ENCODE results near the gene GFPT2.

GFPT2 gene

DNA sequence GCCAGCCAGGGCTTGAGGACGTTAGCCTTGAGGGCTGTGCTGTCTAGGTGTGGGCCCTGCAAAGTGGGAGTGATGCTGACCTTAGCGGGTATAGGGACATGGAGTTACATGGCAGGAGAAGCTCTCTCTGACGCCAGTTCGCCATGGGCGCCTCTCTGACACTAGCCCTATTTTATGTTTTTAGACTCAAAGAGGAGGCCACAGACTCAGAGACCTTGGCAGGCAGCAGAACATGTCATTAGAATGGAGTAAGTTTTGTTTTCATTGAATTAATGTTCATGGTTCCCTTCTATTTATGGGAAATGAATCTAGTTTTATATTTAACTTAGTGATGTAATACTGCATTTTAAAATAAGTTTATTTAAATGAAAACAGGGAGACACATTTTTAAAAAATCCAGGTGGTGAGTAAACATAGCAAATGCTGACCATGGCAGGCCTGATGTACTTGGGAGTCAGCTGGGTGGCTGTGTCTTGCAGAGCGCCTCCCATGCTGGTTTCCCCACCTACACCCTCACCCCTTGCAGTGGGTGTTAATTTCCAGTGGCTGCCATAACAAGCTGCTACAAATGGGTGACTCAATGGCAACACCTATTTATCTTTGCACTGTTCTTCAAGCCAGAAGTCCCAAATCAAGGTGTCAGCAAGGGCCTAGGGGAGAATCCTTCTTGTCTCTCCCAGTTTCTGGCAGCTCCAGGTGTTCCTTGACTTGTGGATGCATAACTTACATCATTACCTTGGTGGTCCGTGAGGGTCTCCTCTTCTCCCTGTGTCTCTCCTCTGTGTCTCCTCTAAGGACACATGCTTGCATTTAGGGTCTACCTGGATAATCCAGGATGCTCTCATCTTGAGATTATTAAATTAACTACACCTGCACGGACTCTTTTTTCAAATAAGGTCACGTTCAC lies 25.6 kb upstream of the GFPT2 start:
- DNase-seq: no peak

- DNase-seq: no peak
These were observed 24.5 kb upstream of the GFPT2 start for GRCh38 chr5:180377556-180378197.

DNA sequence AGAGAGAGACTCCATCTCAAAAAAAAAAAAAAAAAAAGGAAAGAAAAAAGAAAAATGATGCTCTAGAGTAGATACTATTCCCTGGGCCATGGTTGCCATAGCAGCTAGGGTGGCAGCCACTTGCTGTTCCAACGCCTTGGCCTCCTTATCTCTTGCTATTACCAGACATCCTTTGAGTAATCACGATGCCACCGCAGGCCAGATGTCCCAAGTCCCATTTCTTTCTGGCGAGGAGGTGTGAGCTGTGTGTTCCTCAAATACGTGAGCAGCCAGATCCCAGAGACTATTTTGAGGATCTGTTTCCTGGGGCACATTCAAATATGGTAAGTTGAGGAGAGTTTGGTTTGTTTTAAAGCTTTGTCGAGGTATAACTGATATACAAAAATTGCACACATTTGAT lies 23.4 kb upstream of the GFPT2 start:
- no peak for DNase-seq

DNA sequence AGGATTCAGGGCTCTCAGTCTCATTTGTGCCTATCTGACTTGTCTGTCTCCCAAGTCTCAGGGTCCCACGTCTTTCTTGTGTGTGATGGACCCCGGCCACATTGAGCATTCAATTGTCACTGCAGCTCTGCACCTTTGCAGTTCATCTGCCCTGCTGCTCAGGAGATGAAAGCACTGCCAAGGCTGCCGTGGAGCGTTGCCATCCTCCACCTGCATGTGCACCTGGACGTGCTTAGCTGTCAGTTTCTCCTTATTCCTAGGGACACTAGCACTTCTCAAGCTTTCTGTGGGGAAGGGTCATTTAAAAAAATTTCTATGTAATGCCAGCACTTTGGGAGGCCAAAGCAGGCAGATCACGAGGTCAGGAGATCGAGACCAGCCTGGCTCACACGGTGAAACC lies 22.8 kb upstream of the GFPT2 start:
- DNase-seq: no peak

DNA sequence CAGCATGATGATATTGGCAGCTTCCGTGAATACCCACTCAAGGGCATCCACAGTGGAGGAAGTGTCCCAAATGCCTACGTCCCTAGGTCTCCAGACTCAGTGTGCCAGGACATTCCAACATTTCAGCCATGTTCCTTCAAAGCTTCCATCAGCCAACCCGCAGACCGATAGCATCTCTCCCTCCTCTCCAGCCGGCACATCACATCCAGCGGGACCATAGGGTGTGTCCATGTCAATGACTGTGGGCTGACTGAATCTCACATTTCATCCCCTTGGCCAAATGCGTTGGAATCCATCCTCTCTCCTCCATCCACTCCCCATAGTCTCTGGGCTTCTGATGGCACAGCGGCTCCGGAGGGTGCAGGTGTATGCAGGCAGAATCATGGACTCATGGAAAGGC lies 22.2 kb upstream of the GFPT2 start:
- DNase-seq: no peak

DNA sequence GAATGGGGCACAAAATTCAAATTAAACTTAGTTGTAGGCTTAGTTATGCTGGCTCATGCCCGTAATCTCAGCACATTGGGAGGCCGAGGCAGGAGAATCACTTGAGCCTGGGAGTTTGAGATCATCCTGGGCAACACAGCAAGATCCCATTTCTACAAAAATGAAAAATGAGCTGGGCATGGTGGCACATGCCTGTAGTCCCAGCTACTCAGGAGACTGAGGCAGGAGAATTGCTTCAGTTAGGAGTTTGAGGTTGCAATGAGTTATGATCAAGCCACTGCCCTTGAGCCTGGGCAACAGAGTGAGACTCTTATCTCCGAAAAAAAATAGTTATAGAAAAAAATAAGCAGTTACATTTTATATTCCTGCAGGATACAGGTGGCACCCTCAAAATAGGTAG lies 20.7 kb upstream of the GFPT2 start:
- DNase-seq: no peak

DNA sequence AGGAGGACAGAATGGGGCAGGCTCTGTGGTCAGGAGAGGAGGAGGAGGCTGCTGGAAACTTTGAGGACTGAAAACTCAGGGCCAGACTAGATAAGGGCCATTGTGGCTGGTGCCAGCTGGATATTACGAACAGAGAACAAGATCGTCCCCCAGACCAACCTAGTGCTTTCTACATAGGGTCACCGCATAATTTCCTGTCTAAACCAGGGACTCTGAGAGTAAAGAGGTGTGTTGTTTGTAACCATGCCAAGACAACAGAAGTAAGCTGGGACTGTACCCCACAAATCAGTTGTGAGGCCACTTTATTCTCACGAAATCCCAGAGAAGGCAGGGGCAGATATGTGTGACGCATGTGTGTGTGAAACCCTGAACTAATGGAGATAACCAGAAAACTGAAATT lies 20.3 kb upstream of the GFPT2 start:
- DNase-seq: no peak

DNA sequence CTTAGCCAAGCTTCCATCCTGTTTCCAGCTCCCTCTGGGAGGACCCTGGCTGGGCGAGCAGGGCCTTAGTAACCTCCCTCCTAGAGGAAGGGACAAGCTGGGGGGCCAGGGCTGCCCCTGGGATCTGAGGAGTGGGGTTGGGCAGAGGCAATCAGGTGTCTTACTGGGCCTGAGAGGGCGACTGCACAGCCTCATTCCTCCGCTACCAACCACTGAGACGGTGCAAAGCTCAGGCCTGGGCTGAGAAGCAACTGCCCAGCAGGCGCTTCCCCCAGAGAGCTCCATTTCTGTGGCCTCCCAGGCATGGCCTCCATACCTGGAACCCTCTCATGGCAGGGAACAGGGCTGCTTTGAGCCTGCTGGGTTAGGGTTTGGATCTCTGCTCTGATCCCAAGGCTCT lies 18.8 kb upstream of the GFPT2 start:
- no peak for DNase-seq

- DNase-seq: no peak
These were observed 17.9 kb upstream of the GFPT2 start for GRCh38 chr5:180370861-180371641.

- DNase-seq: no peak
These were observed 14.9 kb upstream of the GFPT2 start for GRCh38 chr5:180367991-180368390.

DNA sequence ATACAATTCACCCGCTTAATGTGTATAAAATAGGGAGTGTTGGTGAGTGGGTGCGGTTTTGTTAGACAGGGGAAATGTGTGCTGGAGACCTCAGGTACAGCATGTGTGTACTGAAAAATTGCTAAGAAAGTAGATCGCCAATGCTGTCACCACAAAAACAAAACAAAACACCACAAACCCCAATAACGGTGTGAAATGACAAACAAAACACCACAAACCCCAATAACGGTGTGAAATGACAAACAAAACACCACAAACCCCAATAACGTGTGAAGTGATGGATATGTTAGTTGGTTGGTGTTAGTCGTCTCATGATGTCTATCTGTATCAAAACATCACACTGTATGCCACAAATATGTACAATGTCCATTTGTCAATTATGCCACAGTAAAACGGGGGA lies 14.2 kb upstream of the GFPT2 start:
- DNase-seq: no peak

DNA sequence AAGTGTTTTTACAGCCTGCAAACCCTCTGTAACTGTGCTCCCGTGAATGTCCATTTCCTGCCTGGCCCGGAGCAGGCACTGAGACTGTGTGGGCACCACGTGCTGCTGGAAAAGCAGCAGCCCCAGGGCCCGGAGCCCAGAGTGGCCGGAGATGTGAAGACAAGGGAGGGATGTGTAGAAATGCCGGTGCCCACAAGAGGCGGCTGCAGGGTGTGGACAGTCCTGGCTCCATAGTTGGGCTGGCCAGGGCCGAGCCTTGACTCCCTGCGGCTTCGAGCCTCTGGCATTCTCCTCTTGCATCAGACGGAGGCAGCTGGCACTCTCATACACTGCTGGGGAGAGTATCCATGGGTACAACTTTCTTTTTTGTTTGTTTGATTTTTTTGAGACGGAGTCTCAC lies 13.2 kb upstream of the GFPT2 start:
- no peak for DNase-seq

DNA sequence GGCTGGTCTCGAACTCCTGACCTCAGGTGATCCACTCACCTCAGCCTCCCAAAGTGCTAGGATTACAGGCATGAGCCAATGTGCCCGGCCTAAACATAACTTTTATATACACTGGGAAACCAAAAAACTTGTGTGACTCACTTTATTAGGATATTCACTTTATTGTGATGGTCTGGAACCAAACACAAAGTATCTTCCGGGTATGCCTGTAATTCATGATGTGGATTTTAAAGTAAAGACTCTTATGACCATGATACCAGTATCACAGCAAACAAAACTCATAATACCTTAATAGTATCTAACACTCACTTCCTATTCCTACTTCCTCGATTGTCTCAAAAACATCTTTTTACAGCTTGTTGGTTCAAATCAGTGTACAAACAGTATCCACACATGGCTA lies 12.7 kb upstream of the GFPT2 start:
- no peak for DNase-seq

DNA sequence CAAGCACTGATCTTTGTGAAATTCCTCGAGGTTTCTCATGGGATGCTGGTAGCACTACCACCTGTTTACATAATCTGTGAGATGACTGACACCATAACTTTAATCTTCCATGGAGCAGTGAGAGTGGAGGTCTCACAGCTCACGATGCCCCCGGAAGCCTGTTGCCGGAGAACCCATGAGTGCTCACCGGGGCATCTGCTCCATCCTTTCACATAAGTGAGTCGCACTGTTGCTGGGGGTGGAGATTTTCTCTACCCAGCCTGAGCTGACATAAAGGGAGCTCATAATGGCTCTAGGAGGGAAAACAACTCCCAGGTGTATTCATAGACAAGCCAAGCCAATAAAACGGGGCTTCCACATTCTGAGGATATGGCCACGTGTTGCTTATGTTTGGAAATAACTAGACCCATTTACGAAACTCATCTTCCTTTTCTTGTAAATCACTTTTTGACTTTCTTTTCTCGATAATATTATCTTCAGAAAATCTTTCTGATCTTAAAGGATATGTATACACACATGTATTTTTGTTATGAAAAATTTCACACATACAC lies 11.2 kb upstream of the GFPT2 start:
- no peak for DNase-seq

DNA sequence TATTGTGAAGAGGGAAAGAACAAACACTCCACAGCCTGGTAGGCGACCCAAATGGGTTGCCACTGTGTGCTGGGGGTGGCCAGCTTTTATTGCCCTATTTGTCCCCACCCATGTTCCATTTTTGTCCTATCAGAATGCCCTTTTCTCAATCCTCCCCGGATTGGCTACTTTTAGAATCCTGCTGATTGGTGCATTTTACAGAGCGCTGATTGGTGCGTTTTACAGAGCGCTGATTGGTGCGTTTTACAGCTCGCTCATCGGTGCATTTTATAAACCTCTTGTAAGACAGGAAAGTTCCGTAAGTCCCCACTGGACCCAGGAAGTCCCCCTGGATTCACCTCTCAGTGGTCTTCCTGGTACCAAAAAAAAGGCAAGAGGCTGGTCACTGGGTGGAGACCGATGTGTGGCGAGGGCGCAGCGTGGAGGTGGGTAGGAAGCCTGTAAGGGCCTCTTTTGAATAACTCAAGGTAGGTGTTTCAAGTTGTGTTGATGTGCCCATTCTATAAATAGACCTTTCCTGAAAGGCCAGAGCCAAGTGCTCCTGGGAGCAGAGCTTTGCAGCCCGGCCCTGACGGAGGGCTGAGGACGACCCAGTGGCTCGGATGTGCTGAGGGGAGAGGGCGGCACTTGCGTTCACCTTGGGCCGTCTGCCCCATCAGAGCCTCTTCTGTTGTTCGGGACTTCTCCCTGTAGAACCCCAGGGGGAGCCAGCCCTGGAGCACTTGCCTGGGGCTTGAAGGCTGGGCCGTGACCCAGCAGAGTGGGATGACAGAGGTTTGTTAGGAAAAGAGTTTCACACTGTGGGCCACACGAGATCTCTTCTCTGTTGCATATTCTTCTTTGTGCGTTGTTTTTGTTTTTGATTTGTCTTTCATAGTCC lies 7.2 kb upstream of the GFPT2 start:
- no peak for DNase-seq

DNA sequence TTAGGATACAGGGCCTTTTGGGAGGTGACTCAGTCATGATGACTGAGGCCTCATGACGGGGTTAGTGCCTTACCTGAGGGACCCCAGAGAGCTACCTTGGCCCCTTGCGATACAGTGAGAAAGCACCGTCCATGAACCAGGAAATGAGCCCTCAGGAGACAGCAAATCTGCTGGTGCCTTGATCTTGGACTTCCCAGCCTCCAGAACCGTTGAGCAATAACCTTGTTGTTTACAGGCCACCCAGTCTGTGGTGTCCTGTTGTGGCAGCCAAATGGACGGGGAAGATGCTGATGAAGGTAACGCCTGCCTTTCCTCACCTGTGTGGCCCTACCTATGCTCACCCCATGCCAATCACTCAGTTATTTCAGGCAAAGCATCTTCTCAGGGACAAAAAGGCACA lies 5.6 kb upstream of the GFPT2 start:
- DNase-seq: no peak

DNA sequence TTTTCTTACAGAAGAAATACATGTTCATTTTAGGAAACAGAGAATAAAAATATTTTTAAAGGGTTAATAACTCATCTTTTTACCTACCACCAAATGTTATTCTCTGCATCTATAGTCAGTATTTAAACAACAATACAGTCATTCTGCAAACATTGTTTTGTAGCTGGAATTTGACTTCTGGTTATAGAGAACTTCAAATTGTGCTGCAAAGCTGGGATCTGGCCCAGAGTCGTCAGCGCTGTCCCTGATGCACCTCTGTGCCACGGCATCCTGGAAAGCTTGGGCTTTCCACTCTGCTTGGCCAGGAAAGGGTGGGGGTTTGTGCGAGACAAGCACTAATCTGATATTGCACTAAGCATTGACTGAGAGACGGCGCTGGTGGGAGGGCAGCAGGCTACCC lies 5.0 kb upstream of the GFPT2 start:
- DNase-seq: no peak

- DNase-seq: no peak
These were observed 1.8 kb upstream of the GFPT2 start for GRCh38 chr5:180354966-180355365.

GRCh38 chr5:180353980-180354452 lies 880 bp upstream of the GFPT2 start:
- no peak for DNase-seq

- DNase-seq: no peak
These were observed 754 bp downstream of the GFPT2 start for GRCh38 chr5:180352116-180353047.

All from KG1 (cell line).